ENCODE results near the gene PHGDH.

PHGDH gene

GRCh38 chr1:119736649-119737039 lies 24.9 kb downstream of the PHGDH start:
- Histone ChIP-seq H3K36me3 (ENCODE audit: control insufficient read depth, insufficient read depth, low read length) (peaks cover 68% of the 10 kb centered on the region), H3K27me3 (ENCODE audit: control insufficient read depth, insufficient read depth, low read length) (no peaks in the 10 kb centered on the region), H3K9me3 (ENCODE audit: control insufficient read depth, insufficient read depth, low read length) (no peaks in the 10 kb centered on the region), H3K4me3 (ENCODE audit: low read depth, low read length) (no peak overlapping the region), H3K9ac (ENCODE audit: low read depth, low read length) (no peak overlapping the region), H3K4me1 (ENCODE audit: control insufficient read depth, insufficient read depth, low read length) (no peaks in the 10 kb centered on the region)

- Histone ChIP-seq H3K27me3 (ENCODE audit: control insufficient read depth, insufficient read depth, low read length) (no peaks in the 10 kb centered on the region), H3K9me3 (ENCODE audit: control insufficient read depth, insufficient read depth, low read length) (no peaks in the 10 kb centered on the region), H3K4me1 (ENCODE audit: control insufficient read depth, insufficient read depth, low read length) (no peaks in the 10 kb centered on the region), H3K4me3 (ENCODE audit: low read depth, low read length) (no peak overlapping the region), H3K9ac (ENCODE audit: low read depth, low read length) (no peak overlapping the region), H3K36me3 (ENCODE audit: control insufficient read depth, insufficient read depth, low read length) (peaks cover 69% of the 10 kb centered on the region)
Observed at GRCh38 chr1:119737040-119737682, 25.4 kb downstream of the PHGDH start.

- no peaks in the 10 kb centered on the region for H3K4me1 ChIP-seq (ENCODE audit: control insufficient read depth, insufficient read depth, low read length)
- H3K36me3 ChIP-seq (ENCODE audit: control insufficient read depth, insufficient read depth, low read length) = peaks cover 68% of the 10 kb centered on the region
- H3K9me3 ChIP-seq (ENCODE audit: control insufficient read depth, insufficient read depth, low read length) = no peaks in the 10 kb centered on the region
- H3K4me3 ChIP-seq (ENCODE audit: low read depth, low read length) = no peak overlapping the region
- no peak overlapping the region for H3K9ac ChIP-seq (ENCODE audit: low read depth, low read length)
- H3K27me3 ChIP-seq (ENCODE audit: control insufficient read depth, insufficient read depth, low read length) = no peaks in the 10 kb centered on the region
Observed at GRCh38 chr1:119738100-119738720, 26.5 kb downstream of the PHGDH start.

- H3K9ac ChIP-seq (ENCODE audit: low read depth, low read length) = no peak overlapping the region
- no peaks in the 10 kb centered on the region for H3K9me3 ChIP-seq (ENCODE audit: control insufficient read depth, insufficient read depth, low read length)
- peaks cover under 1% of the 10 kb centered on the region for H3K4me1 ChIP-seq (ENCODE audit: control insufficient read depth, insufficient read depth, low read length)
- H3K36me3 ChIP-seq (ENCODE audit: control insufficient read depth, insufficient read depth, low read length) = peaks cover 64% of the 10 kb centered on the region
- no peaks in the 10 kb centered on the region for H3K27me3 ChIP-seq (ENCODE audit: control insufficient read depth, insufficient read depth, low read length)
- no peak overlapping the region for H3K4me3 ChIP-seq (ENCODE audit: low read depth, low read length)
Observed at GRCh38 chr1:119739150-119739549, 27.4 kb downstream of the PHGDH start.

GRCh38 chr1:119740261-119740660 lies 28.5 kb downstream of the PHGDH start:
- peaks cover 3% of the 10 kb centered on the region for H3K4me1 ChIP-seq (ENCODE audit: control insufficient read depth, insufficient read depth, low read length)
- H3K27me3 ChIP-seq (ENCODE audit: control insufficient read depth, insufficient read depth, low read length) = no peaks in the 10 kb centered on the region
- no peak overlapping the region for H3K9ac ChIP-seq (ENCODE audit: low read depth, low read length)
- H3K36me3 ChIP-seq (ENCODE audit: control insufficient read depth, insufficient read depth, low read length) = peaks cover 56% of the 10 kb centered on the region
- H3K9me3 ChIP-seq (ENCODE audit: control insufficient read depth, insufficient read depth, low read length) = no peaks in the 10 kb centered on the region
- H3K4me3 ChIP-seq (ENCODE audit: low read depth, low read length) = no peak overlapping the region

GRCh38 chr1:119740896-119741780 lies 29.4 kb downstream of the PHGDH start:
- Histone ChIP-seq H3K9me3 (ENCODE audit: control insufficient read depth, insufficient read depth, low read length) (no peaks in the 10 kb centered on the region), H3K36me3 (ENCODE audit: control insufficient read depth, insufficient read depth, low read length) (peaks cover 47% of the 10 kb centered on the region), H3K4me1 (ENCODE audit: control insufficient read depth, insufficient read depth, low read length) (peaks cover 6% of the 10 kb centered on the region), H3K27me3 (ENCODE audit: control insufficient read depth, insufficient read depth, low read length) (no peaks in the 10 kb centered on the region), H3K9ac (ENCODE audit: low read depth, low read length) (no peak overlapping the region), H3K4me3 (ENCODE audit: low read depth, low read length) (no peak overlapping the region)

- H3K4me3 ChIP-seq (ENCODE audit: low read depth, low read length) = no peak overlapping the region
- no peaks in the 10 kb centered on the region for H3K9me3 ChIP-seq (ENCODE audit: control insufficient read depth, insufficient read depth, low read length)
- H3K27me3 ChIP-seq (ENCODE audit: control insufficient read depth, insufficient read depth, low read length) = no peaks in the 10 kb centered on the region
- H3K4me1 ChIP-seq (ENCODE audit: control insufficient read depth, insufficient read depth, low read length) = peaks cover 14% of the 10 kb centered on the region
- no peak overlapping the region for H3K9ac ChIP-seq (ENCODE audit: low read depth, low read length)
- peaks cover 36% of the 10 kb centered on the region for H3K36me3 ChIP-seq (ENCODE audit: control insufficient read depth, insufficient read depth, low read length)
Observed at GRCh38 chr1:119742202-119742601, 30.5 kb downstream of the PHGDH start.

GRCh38 chr1:119742677-119743076 lies 30.9 kb downstream of the PHGDH start:
- H3K9me3 ChIP-seq (ENCODE audit: control insufficient read depth, insufficient read depth, low read length) = no peaks in the 10 kb centered on the region
- peaks cover 33% of the 10 kb centered on the region for H3K36me3 ChIP-seq (ENCODE audit: control insufficient read depth, insufficient read depth, low read length)
- no peak overlapping the region for H3K4me3 ChIP-seq (ENCODE audit: low read depth, low read length)
- no peak overlapping the region for H3K9ac ChIP-seq (ENCODE audit: low read depth, low read length)
- H3K27me3 ChIP-seq (ENCODE audit: control insufficient read depth, insufficient read depth, low read length) = no peaks in the 10 kb centered on the region
- H3K4me1 ChIP-seq (ENCODE audit: control insufficient read depth, insufficient read depth, low read length) = peaks cover 17% of the 10 kb centered on the region

GRCh38 chr1:119743308-119743707 lies 31.6 kb downstream of the PHGDH start:
- Histone ChIP-seq H3K9ac (ENCODE audit: low read depth, low read length) (no peak overlapping the region), H3K36me3 (ENCODE audit: control insufficient read depth, insufficient read depth, low read length) (peaks cover 27% of the 10 kb centered on the region), H3K27me3 (ENCODE audit: control insufficient read depth, insufficient read depth, low read length) (no peaks in the 10 kb centered on the region), H3K4me1 (ENCODE audit: control insufficient read depth, insufficient read depth, low read length) (peaks cover 17% of the 10 kb centered on the region), H3K9me3 (ENCODE audit: control insufficient read depth, insufficient read depth, low read length) (no peaks in the 10 kb centered on the region), H3K4me3 (ENCODE audit: low read depth, low read length) (no peak overlapping the region)

- Histone ChIP-seq H3K36me3 (ENCODE audit: control insufficient read depth, insufficient read depth, low read length) (peaks cover 24% of the 10 kb centered on the region), H3K4me3 (ENCODE audit: low read depth, low read length) (no peak overlapping the region)
Observed at GRCh38 chr1:119743776-119744597, 32.3 kb downstream of the PHGDH start.

GRCh38 chr1:119744598-119744942 lies 32.8 kb downstream of the PHGDH start:
- H3K36me3 ChIP-seq (ENCODE audit: control insufficient read depth, insufficient read depth, low read length) = peaks cover 24% of the 10 kb centered on the region
- no peak overlapping the region for H3K4me3 ChIP-seq (ENCODE audit: low read depth, low read length)
- H3K9me3 ChIP-seq (ENCODE audit: control insufficient read depth, insufficient read depth, low read length) = no peaks in the 10 kb centered on the region
- H3K9ac ChIP-seq (ENCODE audit: low read depth, low read length) = no peak overlapping the region
- H3K27me3 ChIP-seq (ENCODE audit: control insufficient read depth, insufficient read depth, low read length) = no peaks in the 10 kb centered on the region
- peaks cover 17% of the 10 kb centered on the region for H3K4me1 ChIP-seq (ENCODE audit: control insufficient read depth, insufficient read depth, low read length)

More at GRCh38 chr1:119743776-119744597, 32.3 kb downstream of the PHGDH start:
- Histone ChIP-seq H3K9ac (ENCODE audit: low read depth, low read length) (no peak overlapping the region), H3K27me3 (ENCODE audit: control insufficient read depth, insufficient read depth, low read length) (no peaks in the 10 kb centered on the region), H3K4me1 (ENCODE audit: control insufficient read depth, insufficient read depth, low read length) (peaks cover 17% of the 10 kb centered on the region), H3K9me3 (ENCODE audit: control insufficient read depth, insufficient read depth, low read length) (no peaks in the 10 kb centered on the region)

Measured in iPS-15b (cell line).